HTERT RPE-1 (cell line): ENCODE data around the gene CABCOCO1.
"Not testable (repeated sequence)": the region's sequence is repeated elsewhere in the genome, so short reads cannot be mapped to it uniquely, and the experiment has no call there.

Source experiments
- in situ Hi-C: fragments of 300-500 bp; cut with MboI; formaldehyde crosslinking; loops from 4 replicates; pipeline ENCODE4 v1.14.3; 2020; ENCODE audit warnings: low sequenced_read_pairs

CABCOCO1 gene

GRCh38 chr10:61708846-61709245, 46.1 kb downstream of the CABCOCO1 start:
- in situ Hi-C loops = no loop called here

- in situ Hi-C loops = not testable (repeated sequence)
Observed at GRCh38 chr10:61712105-61712504, 49.4 kb downstream of the CABCOCO1 start.

- in situ Hi-C loops = not testable (repeated sequence)
Observed at GRCh38 chr10:61719475-61719874, 56.7 kb downstream of the CABCOCO1 start.

- in situ Hi-C loops = no loop called here
Observed at GRCh38 chr10:61719906-61720305, 57.2 kb downstream of the CABCOCO1 start.

DNA sequence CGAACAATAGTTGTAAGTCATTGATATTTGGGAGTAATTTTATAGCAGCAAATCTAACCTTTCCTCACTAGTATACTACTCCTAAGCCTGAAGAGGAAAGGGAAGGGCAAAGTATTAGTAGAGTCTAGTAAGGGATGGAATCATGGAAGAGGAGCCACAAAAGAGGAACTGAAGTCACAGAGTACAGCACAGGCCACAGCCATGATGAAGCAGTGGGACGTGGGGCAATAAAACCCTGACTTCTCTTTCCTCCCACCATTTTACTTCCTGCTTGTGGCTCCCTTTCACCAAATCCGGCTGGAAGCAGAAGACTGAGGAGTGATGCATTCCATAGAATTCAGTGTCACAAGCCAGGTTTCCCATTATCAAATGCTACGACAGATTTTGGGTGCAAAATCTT, 58.7 kb downstream of the CABCOCO1 start:
- in situ Hi-C loops = no loop called here

- in situ Hi-C loops = not testable (repeated sequence)
Observed at GRCh38 chr10:61725221-61725620, 62.5 kb downstream of the CABCOCO1 start.

DNA sequence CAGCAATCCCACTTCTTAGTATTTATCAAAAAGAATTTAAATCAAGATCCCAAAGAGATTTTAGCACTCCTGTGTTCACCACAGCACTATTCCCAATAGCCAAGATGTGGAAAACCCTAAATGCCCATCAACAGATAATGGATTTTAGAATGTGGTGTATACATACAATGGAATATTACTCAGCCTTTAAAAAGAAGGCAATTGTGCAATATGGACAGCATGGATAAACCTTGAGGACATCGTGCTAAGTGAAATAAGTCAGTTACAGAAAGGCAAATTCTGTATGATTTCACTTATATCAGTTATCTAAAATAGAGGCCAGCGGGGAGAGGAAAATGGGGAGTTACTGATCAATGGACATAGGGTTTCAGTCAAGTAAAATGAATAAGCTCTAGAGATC, 66.9 kb downstream of the CABCOCO1 start:
- in situ Hi-C loops = no loop called here

DNA sequence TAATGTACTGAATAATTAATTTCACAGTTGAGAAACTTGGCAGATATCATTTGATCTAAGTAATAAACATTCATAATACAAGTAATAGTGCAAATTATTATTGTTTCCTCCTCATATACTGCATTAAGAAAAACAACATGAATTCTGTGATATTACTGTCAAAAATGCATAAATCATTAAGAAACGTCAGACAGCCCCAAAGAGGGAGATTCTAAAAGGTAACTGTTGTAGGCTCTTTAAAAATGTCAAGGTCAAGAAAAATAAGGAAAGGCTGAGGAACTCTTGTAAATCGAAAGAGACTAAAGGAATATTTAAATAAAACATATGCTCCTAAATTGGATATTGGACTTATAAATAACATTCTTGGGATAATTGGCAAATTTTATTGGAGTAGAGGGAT, 67.9 kb downstream of the CABCOCO1 start:
- in situ Hi-C loops = no loop called here

DNA sequence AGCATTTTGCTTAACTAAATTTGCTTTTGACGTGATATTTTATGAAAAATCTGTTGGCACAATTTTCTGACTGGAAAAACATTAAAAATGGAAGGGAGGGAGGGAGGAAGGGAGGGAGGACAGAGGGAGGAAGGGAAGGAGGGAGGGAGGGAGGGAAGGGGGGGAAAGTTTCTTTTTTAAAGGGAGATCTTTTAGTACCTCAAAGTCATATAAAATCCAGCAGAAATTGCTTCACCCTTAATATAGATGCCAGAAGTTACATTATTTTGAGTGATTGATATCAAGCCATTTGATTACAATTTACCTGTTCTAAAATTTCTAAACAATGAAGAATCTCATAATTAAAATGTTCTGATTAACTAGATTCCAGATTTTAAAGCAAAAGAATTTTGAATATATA, 68.9 kb downstream of the CABCOCO1 start:
- in situ Hi-C loops = no loop called here

DNA sequence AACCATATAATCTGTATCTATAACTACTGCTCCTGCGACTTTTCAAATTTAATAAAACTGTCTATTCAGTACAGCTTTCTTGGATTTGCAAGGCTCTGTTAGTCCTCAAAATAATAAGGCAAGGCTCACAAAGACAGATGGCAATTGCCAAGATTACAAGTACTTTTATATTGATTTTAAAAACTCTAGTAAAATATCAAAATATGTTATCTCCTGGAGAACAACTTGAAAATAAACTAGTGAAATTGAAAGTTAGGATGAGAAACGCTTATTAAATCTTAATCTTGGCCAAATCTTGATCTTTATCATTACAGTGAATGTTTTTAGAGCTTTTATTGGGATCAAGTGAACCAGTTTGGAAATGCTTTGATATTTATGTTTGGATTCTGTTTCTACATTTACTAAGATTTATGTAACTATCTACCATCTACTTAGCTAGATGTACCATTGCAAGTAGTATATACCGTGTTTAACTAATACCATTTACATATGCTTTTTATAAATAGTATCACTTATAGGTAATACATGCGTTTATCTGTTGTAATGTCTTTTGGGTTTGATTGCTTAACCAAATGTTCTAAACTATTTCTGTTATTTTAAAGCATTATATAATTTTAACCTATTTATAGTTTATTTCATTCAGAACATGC, 70.0 kb downstream of the CABCOCO1 start:
- in situ Hi-C loops = no loop called here

DNA sequence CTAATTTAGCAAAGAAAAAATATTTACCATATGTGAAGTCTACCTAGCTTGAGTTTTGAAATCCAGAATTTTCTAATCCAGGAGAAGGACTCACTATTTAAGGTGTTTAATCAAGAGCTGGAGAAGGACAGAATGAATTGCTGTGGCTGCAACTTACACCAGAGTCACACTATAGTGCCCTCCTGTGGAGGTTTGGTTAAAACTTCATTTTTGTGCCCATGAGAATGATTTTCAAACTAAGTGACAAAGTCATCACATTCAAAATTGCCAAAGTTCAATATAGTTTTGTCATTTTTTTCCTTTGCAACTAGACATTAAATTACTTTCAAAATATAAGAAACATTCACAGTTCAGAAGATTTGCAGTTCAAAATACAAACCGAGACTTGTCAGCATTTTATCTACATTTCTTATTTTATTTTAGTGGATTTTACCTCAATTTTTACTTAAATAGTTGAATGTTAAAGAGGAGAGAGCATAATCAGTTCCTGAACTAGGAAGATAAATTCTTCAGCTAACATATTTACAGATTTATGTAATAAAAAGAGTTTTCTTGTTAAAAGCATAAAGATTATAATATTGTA, 70.7 kb downstream of the CABCOCO1 start:
- in situ Hi-C loops = no loop called here

DNA sequence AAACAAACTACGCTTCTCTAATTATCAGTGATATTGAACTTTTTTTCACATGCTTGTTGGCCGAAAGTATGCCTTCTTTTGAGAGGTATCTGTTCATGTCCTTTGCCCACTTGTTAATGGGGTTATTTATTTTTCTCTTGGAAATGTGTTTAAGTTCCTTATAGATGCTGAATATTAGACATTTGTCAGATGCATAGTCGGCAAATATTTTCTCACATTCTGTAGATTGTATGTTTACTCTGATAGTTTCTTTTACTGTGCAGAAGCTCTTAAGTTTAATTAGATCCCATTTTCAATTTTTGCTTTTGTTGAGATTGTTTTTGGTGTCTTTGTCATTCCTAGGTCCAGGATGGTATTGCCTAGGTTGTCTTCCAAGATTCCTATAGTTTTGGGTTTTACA, 73.2 kb downstream of the CABCOCO1 start:
- in situ Hi-C loops = no loop called here

DNA sequence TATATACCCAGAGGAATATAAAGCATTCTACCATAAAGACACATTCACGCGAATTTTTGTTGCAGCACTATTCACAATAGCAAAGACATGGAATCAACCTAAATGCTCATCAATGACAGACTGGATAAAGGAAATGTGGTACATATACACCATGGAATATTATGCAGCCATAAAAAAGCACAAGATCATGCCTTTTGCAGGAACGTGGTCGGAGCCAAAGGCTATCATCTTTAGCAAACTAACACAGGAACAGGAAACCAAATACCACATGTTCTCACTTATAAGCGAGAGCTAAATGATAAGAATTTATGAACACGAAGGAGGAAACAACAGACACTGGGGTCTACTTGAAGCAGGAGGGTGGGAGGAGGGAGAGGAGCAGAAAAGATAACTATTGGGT, 74.7 kb downstream of the CABCOCO1 start:
- in situ Hi-C loops = not testable (repeated sequence)

DNA sequence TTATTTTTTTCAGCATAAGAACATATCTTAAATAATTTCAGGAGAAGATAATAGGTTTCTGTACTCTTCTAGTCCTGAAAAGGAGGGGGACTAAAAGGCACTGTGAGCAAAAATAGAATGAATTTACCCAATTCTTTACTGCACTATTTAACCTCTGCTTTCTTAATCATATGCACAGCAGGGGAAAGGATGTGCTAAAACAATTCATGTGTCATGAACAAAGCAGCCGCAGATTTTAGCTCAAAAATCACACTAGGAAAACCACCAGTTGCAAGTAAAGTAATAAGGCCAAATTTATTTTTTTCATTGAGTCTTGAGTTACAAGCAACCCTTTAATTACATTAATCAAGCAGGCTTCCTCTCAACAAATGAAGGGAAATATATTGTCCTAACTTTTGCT, 80.1 kb downstream of the CABCOCO1 start:
- in situ Hi-C loops = no loop called here

DNA sequence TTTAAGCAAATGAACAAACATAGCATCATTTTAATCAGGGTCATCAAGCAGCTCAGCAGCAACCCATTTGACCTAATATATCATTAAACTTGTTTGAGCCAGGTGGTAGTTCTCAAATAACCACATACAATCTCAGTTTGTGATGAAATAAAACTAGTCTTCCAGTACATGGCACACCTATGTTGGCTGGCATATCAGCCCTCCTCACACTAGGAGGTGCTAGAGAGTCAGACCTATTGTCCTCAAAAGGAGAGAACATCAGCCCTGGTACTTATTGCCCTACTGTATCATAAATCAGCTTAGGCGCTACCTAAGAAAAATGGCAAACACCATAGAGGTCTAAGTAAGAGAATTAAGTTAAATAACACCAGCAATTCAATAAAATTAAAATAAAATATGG, 81.7 kb downstream of the CABCOCO1 start:
- in situ Hi-C loops = no loop called here

- in situ Hi-C loops = no loop called here
Observed at GRCh38 chr10:61746377-61746776, 83.6 kb downstream of the CABCOCO1 start.

DNA sequence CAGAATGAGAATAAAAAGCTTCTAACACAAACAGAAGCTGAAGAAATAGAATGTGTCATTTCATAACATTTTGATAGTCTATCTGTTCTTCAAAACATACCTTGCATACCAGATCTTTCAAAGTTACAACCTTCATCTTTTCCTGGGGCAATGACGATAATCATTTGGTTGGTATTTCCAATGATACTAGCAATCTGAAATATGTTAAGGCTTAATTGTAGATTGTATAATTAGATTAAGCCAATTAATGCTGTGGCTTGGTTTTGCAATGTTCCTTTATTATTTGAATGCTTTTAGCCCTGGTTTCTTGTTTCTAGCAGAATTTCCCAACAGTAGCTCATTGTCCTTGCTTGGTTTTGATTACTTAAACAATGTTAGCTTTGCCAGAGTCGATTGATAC, 84.6 kb downstream of the CABCOCO1 start:
- in situ Hi-C loops = no loop called here

GRCh38 chr10:61749291-61749690, 86.6 kb downstream of the CABCOCO1 start:
- in situ Hi-C loops = no loop called here

GRCh38 chr10:61750943-61751471, 88.3 kb downstream of the CABCOCO1 start:
- in situ Hi-C loops = no loop called here

GRCh38 chr10:61751599-61751998, 88.9 kb downstream of the CABCOCO1 start:
- in situ Hi-C loops = no loop called here

GRCh38 chr10:61752111-61753011, 89.6 kb downstream of the CABCOCO1 start:
- in situ Hi-C loops = no loop called here

DNA sequence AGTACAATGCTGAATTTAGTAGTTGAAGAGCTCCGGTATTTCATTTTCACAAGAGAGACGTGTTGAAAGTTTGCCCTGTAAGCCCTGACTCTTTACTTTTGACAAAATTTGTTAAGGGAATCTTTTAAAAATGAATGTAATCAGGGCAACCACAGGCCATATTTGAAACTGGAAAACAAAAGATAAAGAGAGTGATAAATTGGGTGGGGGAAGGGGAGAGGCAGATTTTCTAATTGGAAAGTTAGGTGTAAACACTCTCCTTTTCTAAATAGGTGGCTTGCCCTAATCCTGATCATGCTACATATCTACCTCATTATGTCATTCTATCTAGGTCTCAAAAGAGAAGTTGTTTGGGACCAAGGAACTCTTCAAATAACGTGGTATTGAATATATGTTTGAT, 90.7 kb downstream of the CABCOCO1 start:
- in situ Hi-C loops = no loop called here
